Measurements from ENCODE around the gene MAVS.

DNA sequence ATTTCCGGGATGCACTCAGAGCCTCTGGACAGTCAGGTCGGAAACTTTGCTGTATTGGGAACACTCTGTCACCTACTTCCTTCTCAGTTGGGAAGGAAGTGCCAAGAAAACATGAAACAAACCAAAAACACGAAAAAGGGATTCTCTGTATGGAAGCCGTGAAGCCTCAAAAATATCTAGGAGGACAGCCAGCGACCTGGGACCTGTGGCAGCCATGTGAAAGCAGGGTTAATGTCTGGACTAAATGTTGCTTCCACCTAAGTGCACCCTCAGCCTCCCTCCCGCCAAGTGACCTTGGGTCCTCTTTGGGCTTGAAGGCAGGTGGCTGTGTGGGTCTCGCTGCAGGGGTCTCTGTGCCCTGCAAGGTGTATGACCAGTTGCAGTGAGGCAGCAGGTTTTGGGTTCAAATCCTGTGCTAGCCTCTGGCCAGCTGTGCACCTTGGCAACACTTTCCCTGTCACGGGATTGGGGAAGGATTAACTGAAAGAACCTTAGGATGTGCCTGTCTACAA is 851 bp downstream of the MAVS start:
- TF ChIP-seq, protein P1, sequence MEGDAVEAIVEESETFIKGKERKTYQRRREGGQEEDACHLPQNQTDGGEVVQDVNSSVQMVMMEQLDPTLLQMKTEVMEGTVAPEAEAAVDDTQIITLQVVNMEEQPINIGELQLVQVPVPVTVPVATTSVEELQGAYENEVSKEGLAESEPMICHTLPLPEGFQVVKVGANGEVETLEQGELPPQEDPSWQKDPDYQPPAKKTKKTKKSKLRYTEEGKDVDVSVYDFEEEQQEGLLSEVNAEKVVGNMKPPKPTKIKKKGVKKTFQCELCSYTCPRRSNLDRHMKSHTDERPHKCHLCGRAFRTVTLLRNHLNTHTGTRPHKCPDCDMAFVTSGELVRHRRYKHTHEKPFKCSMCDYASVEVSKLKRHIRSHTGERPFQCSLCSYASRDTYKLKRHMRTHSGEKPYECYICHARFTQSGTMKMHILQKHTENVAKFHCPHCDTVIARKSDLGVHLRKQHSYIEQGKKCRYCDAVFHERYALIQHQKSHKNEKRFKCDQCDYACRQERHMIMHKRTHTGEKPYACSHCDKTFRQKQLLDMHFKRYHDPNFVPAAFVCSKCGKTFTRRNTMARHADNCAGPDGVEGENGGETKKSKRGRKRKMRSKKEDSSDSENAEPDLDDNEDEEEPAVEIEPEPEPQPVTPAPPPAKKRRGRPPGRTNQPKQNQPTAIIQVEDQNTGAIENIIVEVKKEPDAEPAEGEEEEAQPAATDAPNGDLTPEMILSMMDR (IDR thresholded peaks at IDR 0.05; ENCODE audit: low read length), result no peak
- TF ChIP-seq EZH2phosphoT487 (IDR thresholded peaks at IDR 0.05; ENCODE audit: low read length), result no peak
- TF ChIP-seq EZH2 (optimal IDR thresholded peaks at IDR 0.05; ENCODE audit: low read depth, low read length), result no peak
